Measurements from ENCODE around the gene ZAR1. TPM values are rescaled to one million over a fixed set of nuclear protein-coding genes. Genes with fewer than 3 reads are reported as not detected.

ZAR1 gene
- total RNA-seq, 1 experiment from 2014 or later, result 0.12 TPM

Other genes starting within 250 kb of the ZAR1 start
- gene TEC, start 220.4 kb upstream of the ZAR1 start, total RNA-seq (2014; rRNA removed; shearing (Covaris generic)), result 3.6 and 3.8 TPM in 2 replicates
- 62.2 and 68.0 TPM in 2 replicates for gene SLAIN2, start 148.7 kb upstream of the ZAR1 start, total RNA-seq (2014; rRNA removed; shearing (Covaris generic))
- gene SLC10A4, start 6.9 kb upstream of the ZAR1 start, total RNA-seq (2014; rRNA removed; shearing (Covaris generic)), result 0.49 and 0.96 TPM in 2 replicates